Superior temporal gyrus (tissue), 1 donor: Measurements from ENCODE around the gene ARTN.

Experiments
- DNase-seq: peaks from one replicate; pipeline ENCODE4 v3.0.0-alpha.2; 2016; ENCODE audit errors: extremely low spot score

ARTN gene

GRCh38 chr1:43924516-43924915 is 9.1 kb upstream of the ARTN start:
- DNase-seq = no peak

- no peak for DNase-seq
These were observed 7.8 kb upstream of the ARTN start for GRCh38 chr1:43925846-43926245.

GRCh38 chr1:43930168-43930948 is 3.2 kb upstream of the ARTN start:
- DNase-seq = no peak

- DNase-seq = no peak
These were observed 2.7 kb upstream of the ARTN start for GRCh38 chr1:43930949-43931275.

GRCh38 chr1:43931711-43932660 is 1.6 kb upstream of the ARTN start:
- DNase-seq = no peak

- DNase-seq = no peak
These were observed 715 bp upstream of the ARTN start for GRCh38 chr1:43932786-43933385.

GRCh38 chr1:43934101-43934985 is 742 bp downstream of the ARTN start:
- DNase-seq = peak; percentile 77

GRCh38 chr1:43934986-43935324 is 1.4 kb downstream of the ARTN start:
- no peak for DNase-seq

- DNase-seq = no peak
These were observed 2.3 kb downstream of the ARTN start for GRCh38 chr1:43935711-43936427.

- DNase-seq = no peak
These were observed 3.0 kb downstream of the ARTN start for GRCh38 chr1:43936431-43937151.

GRCh38 chr1:43937179-43937865 is 3.7 kb downstream of the ARTN start:
- DNase-seq = no peak

- DNase-seq = no peak
These were observed 4.8 kb downstream of the ARTN start for GRCh38 chr1:43938383-43938782.

GRCh38 chr1:43938892-43939587 is 5.4 kb downstream of the ARTN start:
- DNase-seq = no peak

GRCh38 chr1:43942411-43942810 is 8.8 kb downstream of the ARTN start:
- no peak for DNase-seq

- DNase-seq = no peak
These were observed 11.3 kb downstream of the ARTN start for GRCh38 chr1:43944860-43945259.

GRCh38 chr1:43945674-43946235 is 12.2 kb downstream of the ARTN start:
- DNase-seq = peak; percentile 50

- peak; percentile 98 for DNase-seq
These were observed 12.8 kb downstream of the ARTN start, which contains the start of gene IPO13 for GRCh38 chr1:43946236-43947060. IPO13 (plus strand) TSS chr1:43946950; CDS start chr1:43947601, 651 bp downstream.
